Loucy (cell line): Measurements from ENCODE around the gene GDAP2.

Source experiments
- H2AFZ ChIP-seq: fragments of 200-600 bp; sonication (generic); 2 replicates; pipeline ENCODE4 v1.6.0; 2016; ENCODE audit warnings: antibody characterized with exemption, mild to moderate bottlenecking, low read length, moderate library complexity
- H3F3A ChIP-seq: fragments of 200-600 bp; 2 replicates; pipeline ENCODE4 v1.6.0; 2016; ENCODE audit warnings: antibody characterized with exemption, low read depth, mild to moderate bottlenecking
- H3K27me3 ChIP-seq: fragments of 200-600 bp; sonication (generic); 2 replicates; pipeline ENCODE4 v1.6.1; 2014; ENCODE audit warnings: low read length, mild to moderate bottlenecking; ENCODE audit not compliant: insufficient read depth, poor library complexity, severe bottlenecking
- H3K36me3 ChIP-seq: fragments of 200-600 bp; sonication (generic); 2 replicates; pipeline ENCODE4 v1.6.1; 2016; ENCODE audit warnings: low read length; ENCODE audit not compliant: insufficient read depth
- H3K4me1 ChIP-seq: fragments of 200-600 bp; sonication (generic); 2 replicates; pipeline ENCODE4 v1.5.1; 2014; ENCODE audit warnings: low read length, mild to moderate bottlenecking; ENCODE audit not compliant: insufficient read depth, poor library complexity, severe bottlenecking
- H3K4me2 ChIP-seq: fragments of 200-600 bp; sonication (generic); 2 replicates; pipeline ENCODE4 v1.6.0; 2014; ENCODE audit warnings: antibody characterized with exemption, low read length, low read depth, mild to moderate bottlenecking; ENCODE audit not compliant: poor library complexity, severe bottlenecking
- H3K4me3 ChIP-seq: fragments of 200-600 bp; sonication (generic); 2 replicates; pipeline ENCODE4 v1.5.1; 2014; ENCODE audit warnings: low read length, mild to moderate bottlenecking, mixed read lengths; ENCODE audit not compliant: poor library complexity, severe bottlenecking
- H3K79me2 ChIP-seq: fragments of 200-600 bp; sonication (generic); 2 replicates; pipeline ENCODE4 v1.6.1; 2014; ENCODE audit warnings: low read length; ENCODE audit not compliant: insufficient read depth
- H3K9ac ChIP-seq: fragments of 200-600 bp; sonication (generic); 2 replicates; pipeline ENCODE4 v1.6.0; 2014; ENCODE audit warnings: mild to moderate bottlenecking, low read depth, low read length, moderate library complexity; ENCODE audit not compliant: poor library complexity, severe bottlenecking
- H3K9me2 ChIP-seq: fragments of 200-600 bp; sonication (generic); replicated peaks from 2 replicates; pipeline ENCODE4 v1.6.1; 2016; ENCODE audit warnings: low read depth, low read length, mixed read lengths
- H3K9me3 ChIP-seq: fragments of 200-600 bp; sonication (generic); 2 replicates; pipeline ENCODE4 v1.6.1; 2014; ENCODE audit warnings: mild to moderate bottlenecking, antibody characterized with exemption, low read length, low read depth; ENCODE audit not compliant: insufficient read depth
- H4K20me1 ChIP-seq: fragments of 200-600 bp; sonication (generic); 2 replicates; pipeline ENCODE4 v1.6.0; 2014; ENCODE audit warnings: antibody characterized with exemption, low read length, mild to moderate bottlenecking; ENCODE audit not compliant: insufficient read depth, poor library complexity, severe bottlenecking
- EZH2phosphoT487 ChIP-seq: fragments of 200-600 bp; IDR thresholded peaks from 2 replicates; pipeline ENCODE4 v1.6.1; 2018; ENCODE audit warnings: antibody characterized with exemption, mild to moderate bottlenecking, moderate library complexity, borderline replicate concordance
- TF ChIP-seq, protein P1 (sequence below): fragments of 200-600 bp; sonication (generic); conservative IDR thresholded peaks from 2 replicates; pipeline ENCODE4 v1.5.1; 2014; ENCODE audit warnings: mild to moderate bottlenecking, antibody characterized with exemption, low read length

The GDAP2 gene

DNA sequence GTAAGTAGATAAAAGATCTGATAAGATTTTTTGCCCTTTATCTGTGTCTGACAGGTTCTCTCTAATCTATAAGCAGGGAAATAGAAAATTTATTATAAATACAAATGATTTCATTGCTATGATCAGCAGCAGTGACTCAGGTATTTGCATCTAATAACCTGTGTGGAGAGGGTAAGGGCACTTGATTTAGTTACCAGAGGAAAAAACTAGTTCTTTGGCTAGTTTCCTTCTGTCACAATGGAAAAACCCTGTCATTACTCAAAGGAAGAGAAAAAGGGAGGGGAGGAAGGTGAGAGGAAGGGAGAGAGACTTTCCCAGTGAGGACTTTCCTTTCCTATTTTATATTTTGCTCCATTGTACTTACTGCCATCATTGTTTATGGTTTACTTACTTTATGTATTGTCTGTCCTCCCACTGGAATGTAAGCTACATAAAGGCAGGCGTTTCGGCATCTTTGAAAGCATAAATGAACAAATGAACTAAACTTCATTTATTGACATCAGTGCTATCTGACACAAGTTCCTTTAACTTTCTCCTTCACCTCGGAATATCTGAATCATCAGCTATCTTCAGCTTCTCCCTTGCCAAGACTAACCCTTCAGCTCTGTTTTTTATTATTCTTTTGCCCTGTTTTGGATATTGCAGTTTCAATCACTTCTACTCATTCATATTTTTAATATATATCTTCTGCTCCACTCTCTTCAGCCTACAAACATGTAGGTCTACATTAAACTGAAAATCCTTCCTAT, 35.0 kb upstream of the GDAP2 start:
- Histone ChIP-seq H3K4me3 (no peak overlapping the region), H3K4me1 (no peaks in the 10 kb centered on the region), H2AFZ (no peak overlapping the region), H4K20me1 (no peaks in the 10 kb centered on the region), H3K79me2 (no peaks in the 10 kb centered on the region), H3K36me3 (peaks cover 13% of the 10 kb centered on the region; the same call in 1 of the 2 replicates), H3K9ac (no peak overlapping the region), H3K4me2 (no peak overlapping the region), H3K27me3 (no peaks in the 10 kb centered on the region), H3F3A (no peaks in the 10 kb centered on the region), H3K9me3 (no peaks in the 10 kb centered on the region), H3K9me2 (no peaks in the 10 kb centered on the region)
- TF ChIP-seq, protein P1, sequence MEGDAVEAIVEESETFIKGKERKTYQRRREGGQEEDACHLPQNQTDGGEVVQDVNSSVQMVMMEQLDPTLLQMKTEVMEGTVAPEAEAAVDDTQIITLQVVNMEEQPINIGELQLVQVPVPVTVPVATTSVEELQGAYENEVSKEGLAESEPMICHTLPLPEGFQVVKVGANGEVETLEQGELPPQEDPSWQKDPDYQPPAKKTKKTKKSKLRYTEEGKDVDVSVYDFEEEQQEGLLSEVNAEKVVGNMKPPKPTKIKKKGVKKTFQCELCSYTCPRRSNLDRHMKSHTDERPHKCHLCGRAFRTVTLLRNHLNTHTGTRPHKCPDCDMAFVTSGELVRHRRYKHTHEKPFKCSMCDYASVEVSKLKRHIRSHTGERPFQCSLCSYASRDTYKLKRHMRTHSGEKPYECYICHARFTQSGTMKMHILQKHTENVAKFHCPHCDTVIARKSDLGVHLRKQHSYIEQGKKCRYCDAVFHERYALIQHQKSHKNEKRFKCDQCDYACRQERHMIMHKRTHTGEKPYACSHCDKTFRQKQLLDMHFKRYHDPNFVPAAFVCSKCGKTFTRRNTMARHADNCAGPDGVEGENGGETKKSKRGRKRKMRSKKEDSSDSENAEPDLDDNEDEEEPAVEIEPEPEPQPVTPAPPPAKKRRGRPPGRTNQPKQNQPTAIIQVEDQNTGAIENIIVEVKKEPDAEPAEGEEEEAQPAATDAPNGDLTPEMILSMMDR: no peak
- TF ChIP-seq EZH2phosphoT487: no peak

DNA sequence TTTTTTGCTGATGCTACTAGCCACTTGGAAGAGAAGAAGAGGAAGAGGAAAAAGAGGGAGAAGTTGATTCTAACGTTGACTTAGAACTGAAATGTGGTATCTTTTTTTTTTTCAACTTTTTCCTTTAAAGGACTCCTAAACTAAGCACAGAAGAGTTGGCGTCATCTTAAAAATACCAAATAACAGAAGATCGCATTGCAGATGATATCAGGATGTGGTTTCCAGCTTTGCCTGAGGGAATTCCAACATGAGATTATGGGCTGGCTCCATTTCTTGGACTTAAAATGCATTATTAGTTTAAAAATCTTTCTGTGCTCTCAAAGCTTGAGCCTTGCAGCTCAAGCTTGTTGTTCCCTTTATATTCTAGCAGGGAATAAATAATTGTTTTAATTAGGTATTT, 29.9 kb upstream of the GDAP2 start:
- Histone ChIP-seq H3K4me2 (no peak overlapping the region), H3K4me3 (no peak overlapping the region), H3K36me3 (peaks cover 63% of the 10 kb centered on the region), H4K20me1 (no peaks in the 10 kb centered on the region), H3K79me2 (no peaks in the 10 kb centered on the region), H3K27me3 (no peaks in the 10 kb centered on the region), H3K9ac (no peak overlapping the region), H3F3A (no peaks in the 10 kb centered on the region), H2AFZ (no peak overlapping the region), H3K9me3 (no peaks in the 10 kb centered on the region), H3K4me1 (no peaks in the 10 kb centered on the region), H3K9me2 (no peaks in the 10 kb centered on the region)
- TF ChIP-seq, protein P1: no peak
- no peak for TF ChIP-seq EZH2phosphoT487

DNA sequence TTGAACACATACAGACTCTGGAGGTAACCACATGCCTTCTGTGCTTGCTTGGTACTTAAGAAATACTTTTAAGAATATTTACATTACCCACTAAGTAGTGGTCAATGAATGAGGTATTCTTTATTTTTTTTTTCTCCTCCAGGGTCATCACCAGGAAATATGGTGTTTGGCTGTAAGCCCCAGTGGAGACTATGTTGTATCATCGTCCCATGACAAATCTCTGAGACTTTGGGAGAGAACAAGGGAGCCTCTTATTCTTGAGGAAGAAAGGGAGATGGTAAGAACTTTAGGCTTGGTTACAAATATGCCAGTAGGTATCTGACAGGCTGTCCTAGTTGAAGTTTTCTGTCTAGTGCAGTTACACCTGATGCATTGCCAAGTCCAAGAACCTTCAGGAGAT, 23.0 kb upstream of the GDAP2 start:
- no peaks in the 10 kb centered on the region for H3F3A ChIP-seq
- TF ChIP-seq, protein P1: no peak
- TF ChIP-seq EZH2phosphoT487: no peak
- no peak overlapping the region for H3K4me2 ChIP-seq
- no peaks in the 10 kb centered on the region for H4K20me1 ChIP-seq
- H3K27me3 ChIP-seq: no peaks in the 10 kb centered on the region
- H2AFZ ChIP-seq: no peak overlapping the region
- H3K9ac ChIP-seq: no peak overlapping the region
- no peaks in the 10 kb centered on the region for H3K79me2 ChIP-seq
- H3K9me2 ChIP-seq: no peaks in the 10 kb centered on the region
- no peaks in the 10 kb centered on the region for H3K4me1 ChIP-seq
- H3K4me3 ChIP-seq: no peak overlapping the region
- H3K36me3 ChIP-seq: peaks cover 96% of the 10 kb centered on the region
- H3K9me3 ChIP-seq: no peaks in the 10 kb centered on the region
